H1 (cell line): Measurements from ENCODE around the gene MROH7. TPM values are rescaled to one million over a fixed set of nuclear protein-coding genes. Genes with fewer than 3 reads are reported as not detected.

Experiments used
- polyA plus RNA-seq, 7 experiments: library from polyadenylated mRNA; depleted of rRNA in 3 of 7; stranded (reverse) in 5 of 7; unstranded in 2 of 7; fragments of >200 nt in 5 of 7; fragments of 200-250 nt in 2 of 7; gene quantifications; 1 replicate in 5 of 7; 2 replicates in 1 of 7; 4 replicates in 1 of 7; pipeline versions ENCODE4 v1.2.1 to v1.2.3, GENCODE V29; 2011 to 2013; ENCODE audit warnings: missing spikeins in 2 of 7, mixed read lengths in 2 of 7
- total RNA-seq: library from RNA; stranded (reverse); fragmentation: NEBNext Ultra II Directional; extraction: Animal tissue kit (Norgen Biotek cat#: 25700); gene quantifications from 2 replicates; pipeline ENCODE4 v1.2.1, GENCODE V29; 2021
- TF ChIP-seq, protein P1 (sequence below): fragments of 300-600 bp; sonication (generic); IDR thresholded peaks from 2 replicates; pipeline ENCODE4 v1.7.1; 2012; ENCODE audit warnings: low read length, moderate library complexity, mild to moderate bottlenecking, inconsistent platforms; ENCODE audit not compliant: insufficient replicate concordance

Gene MROH7
- total and polyA plus RNA-seq, 2 of the 8 experiments (the other 6 are each of a cell fraction or from before 2014, with no cell fraction given), result 0.07 to 0.20 TPM

DNA sequence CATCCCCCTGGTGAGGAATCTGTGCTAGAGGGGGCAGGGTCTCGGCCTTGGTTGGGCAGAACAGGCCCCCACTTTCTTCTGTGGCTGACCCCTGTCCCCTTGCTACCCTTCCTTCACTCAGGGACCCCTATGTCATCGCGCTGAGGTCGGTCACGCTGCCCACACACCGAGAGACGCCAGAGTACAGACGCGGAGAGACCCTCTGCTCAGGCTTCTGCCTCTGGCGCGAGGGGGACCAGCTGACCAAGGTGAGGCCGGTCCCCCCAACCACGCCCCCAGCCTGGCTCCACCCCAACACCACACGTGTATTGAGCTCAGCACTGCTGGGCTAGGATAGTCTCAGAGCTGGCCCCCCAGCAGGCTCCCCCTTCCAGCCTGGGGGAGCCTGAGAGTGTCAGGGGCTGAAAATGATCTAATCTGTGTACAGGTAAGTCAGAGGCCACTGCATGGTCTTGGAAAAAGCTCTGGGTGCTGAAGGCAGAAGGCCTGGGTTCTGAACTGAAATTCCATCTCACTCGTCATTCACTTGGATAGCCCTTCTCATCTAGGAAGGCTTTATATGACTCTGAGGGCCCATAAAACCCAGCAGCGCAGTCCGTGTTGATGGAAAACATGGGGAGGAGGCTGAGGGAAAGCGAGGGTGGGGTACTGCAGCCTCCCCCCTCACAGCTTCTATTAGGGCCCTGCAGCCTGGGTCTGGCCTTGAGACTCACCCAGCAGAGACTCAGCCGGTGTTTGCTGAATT is 33.6 kb upstream of the MROH7 start (continued):
- TF ChIP-seq, protein P1, sequence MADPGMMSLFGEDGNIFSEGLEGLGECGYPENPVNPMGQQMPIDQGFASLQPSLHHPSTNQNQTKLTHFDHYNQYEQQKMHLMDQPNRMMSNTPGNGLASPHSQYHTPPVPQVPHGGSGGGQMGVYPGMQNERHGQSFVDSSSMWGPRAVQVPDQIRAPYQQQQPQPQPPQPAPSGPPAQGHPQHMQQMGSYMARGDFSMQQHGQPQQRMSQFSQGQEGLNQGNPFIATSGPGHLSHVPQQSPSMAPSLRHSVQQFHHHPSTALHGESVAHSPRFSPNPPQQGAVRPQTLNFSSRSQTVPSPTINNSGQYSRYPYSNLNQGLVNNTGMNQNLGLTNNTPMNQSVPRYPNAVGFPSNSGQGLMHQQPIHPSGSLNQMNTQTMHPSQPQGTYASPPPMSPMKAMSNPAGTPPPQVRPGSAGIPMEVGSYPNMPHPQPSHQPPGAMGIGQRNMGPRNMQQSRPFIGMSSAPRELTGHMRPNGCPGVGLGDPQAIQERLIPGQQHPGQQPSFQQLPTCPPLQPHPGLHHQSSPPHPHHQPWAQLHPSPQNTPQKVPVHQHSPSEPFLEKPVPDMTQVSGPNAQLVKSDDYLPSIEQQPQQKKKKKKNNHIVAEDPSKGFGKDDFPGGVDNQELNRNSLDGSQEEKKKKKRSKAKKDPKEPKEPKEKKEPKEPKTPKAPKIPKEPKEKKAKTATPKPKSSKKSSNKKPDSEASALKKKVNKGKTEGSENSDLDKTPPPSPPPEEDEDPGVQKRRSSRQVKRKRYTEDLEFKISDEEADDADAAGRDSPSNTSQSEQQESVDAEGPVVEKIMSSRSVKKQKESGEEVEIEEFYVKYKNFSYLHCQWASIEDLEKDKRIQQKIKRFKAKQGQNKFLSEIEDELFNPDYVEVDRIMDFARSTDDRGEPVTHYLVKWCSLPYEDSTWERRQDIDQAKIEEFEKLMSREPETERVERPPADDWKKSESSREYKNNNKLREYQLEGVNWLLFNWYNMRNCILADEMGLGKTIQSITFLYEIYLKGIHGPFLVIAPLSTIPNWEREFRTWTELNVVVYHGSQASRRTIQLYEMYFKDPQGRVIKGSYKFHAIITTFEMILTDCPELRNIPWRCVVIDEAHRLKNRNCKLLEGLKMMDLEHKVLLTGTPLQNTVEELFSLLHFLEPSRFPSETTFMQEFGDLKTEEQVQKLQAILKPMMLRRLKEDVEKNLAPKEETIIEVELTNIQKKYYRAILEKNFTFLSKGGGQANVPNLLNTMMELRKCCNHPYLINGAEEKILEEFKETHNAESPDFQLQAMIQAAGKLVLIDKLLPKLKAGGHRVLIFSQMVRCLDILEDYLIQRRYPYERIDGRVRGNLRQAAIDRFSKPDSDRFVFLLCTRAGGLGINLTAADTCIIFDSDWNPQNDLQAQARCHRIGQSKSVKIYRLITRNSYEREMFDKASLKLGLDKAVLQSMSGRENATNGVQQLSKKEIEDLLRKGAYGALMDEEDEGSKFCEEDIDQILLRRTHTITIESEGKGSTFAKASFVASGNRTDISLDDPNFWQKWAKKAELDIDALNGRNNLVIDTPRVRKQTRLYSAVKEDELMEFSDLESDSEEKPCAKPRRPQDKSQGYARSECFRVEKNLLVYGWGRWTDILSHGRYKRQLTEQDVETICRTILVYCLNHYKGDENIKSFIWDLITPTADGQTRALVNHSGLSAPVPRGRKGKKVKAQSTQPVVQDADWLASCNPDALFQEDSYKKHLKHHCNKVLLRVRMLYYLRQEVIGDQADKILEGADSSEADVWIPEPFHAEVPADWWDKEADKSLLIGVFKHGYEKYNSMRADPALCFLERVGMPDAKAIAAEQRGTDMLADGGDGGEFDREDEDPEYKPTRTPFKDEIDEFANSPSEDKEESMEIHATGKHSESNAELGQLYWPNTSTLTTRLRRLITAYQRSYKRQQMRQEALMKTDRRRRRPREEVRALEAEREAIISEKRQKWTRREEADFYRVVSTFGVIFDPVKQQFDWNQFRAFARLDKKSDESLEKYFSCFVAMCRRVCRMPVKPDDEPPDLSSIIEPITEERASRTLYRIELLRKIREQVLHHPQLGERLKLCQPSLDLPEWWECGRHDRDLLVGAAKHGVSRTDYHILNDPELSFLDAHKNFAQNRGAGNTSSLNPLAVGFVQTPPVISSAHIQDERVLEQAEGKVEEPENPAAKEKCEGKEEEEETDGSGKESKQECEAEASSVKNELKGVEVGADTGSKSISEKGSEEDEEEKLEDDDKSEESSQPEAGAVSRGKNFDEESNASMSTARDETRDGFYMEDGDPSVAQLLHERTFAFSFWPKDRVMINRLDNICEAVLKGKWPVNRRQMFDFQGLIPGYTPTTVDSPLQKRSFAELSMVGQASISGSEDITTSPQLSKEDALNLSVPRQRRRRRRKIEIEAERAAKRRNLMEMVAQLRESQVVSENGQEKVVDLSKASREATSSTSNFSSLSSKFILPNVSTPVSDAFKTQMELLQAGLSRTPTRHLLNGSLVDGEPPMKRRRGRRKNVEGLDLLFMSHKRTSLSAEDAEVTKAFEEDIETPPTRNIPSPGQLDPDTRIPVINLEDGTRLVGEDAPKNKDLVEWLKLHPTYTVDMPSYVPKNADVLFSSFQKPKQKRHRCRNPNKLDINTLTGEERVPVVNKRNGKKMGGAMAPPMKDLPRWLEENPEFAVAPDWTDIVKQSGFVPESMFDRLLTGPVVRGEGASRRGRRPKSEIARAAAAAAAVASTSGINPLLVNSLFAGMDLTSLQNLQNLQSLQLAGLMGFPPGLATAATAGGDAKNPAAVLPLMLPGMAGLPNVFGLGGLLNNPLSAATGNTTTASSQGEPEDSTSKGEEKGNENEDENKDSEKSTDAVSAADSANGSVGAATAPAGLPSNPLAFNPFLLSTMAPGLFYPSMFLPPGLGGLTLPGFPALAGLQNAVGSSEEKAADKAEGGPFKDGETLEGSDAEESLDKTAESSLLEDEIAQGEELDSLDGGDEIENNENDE, result no peak
